HepG2 (cell line): Measurements from ENCODE around the gene TRMU.
A peak's percentile ranks its signal among the peaks of the same experiment; 100 is the strongest.

Experiments
- CBX2 ChIP-seq, 2 experiments: fragments of 200-600 bp in 1 of 2; sonication (generic); formaldehyde crosslinking in 1 of 2; IDR thresholded peaks; 2 replicates each; pipeline versions ENCODE4 v1.7.0 to v1.8.1; 2018 to 2022; ENCODE audit warnings: low read depth in 2 of 2, low read length in 1 of 2, mild to moderate bottlenecking in 1 of 2, missing genetic modification reagents in 1 of 2
- KLF15 ChIP-seq: sonication (generic); formaldehyde crosslinking; IDR thresholded peaks from 2 replicates; pipeline ENCODE4 v1.8.1; 2023; ENCODE audit warnings: borderline replicate concordance, mild to moderate bottlenecking, inconsistent platforms, missing genetic modification reagents, mixed read lengths
- KLF16 ChIP-seq, 2 experiments: sonication (generic) in 1 of 2; formaldehyde crosslinking in 1 of 2; IDR thresholded peaks; 2 replicates each; pipeline versions ENCODE4 v1.6.1 to v1.8.0; 2016 to 2023; ENCODE audit warnings: missing genetic modification reagents in 2 of 2, missing compliant biosample characterization in 1 of 2
- MEF2D ChIP-seq: sonication (generic); formaldehyde crosslinking; IDR thresholded peaks from 2 replicates; pipeline ENCODE4 v1.5.1; 2020; ENCODE audit warnings: mild to moderate bottlenecking, missing genetic modification reagents
- MYC ChIP-seq: sonication (generic); formaldehyde crosslinking; IDR thresholded peaks from 2 replicates; pipeline ENCODE4 v1.9.0; 2021; ENCODE audit warnings: missing genetic modification reagents, borderline replicate concordance
- POLR2AphosphoS5 ChIP-seq: IDR thresholded peaks from 2 replicates; pipeline ENCODE4 v1.6.1; 2012; ENCODE audit warnings: low read depth, low read length
- SRF ChIP-seq: IDR thresholded peaks from 2 replicates; pipeline ENCODE4 v1.6.1; 2011; ENCODE audit warnings: mild to moderate bottlenecking, low read depth, low read length, moderate library complexity
- TEAD3 ChIP-seq: optimal IDR thresholded peaks from 2 replicates; pipeline ENCODE3; 2016; ENCODE audit warnings: borderline replicate concordance
- ZNF10 ChIP-seq: sonication (generic); formaldehyde crosslinking; IDR thresholded peaks from 2 replicates; pipeline ENCODE4 v1.4.0; 2020; ENCODE audit warnings: mild to moderate bottlenecking, low read depth, missing genetic modification reagents, borderline replicate concordance
- TF ChIP-seq, protein P1 (sequence below): sonication (generic); formaldehyde crosslinking; IDR thresholded peaks from 2 replicates; pipeline ENCODE4 v1.5.0; 2020; ENCODE audit warnings: missing genetic modification reagents
- TF ChIP-seq, protein P2 (sequence below): sonication (generic); formaldehyde crosslinking; IDR thresholded peaks from 2 replicates; pipeline ENCODE4 v1.8.1; 2023; ENCODE audit warnings: mild to moderate bottlenecking, missing genetic modification reagents, borderline replicate concordance

DNA sequence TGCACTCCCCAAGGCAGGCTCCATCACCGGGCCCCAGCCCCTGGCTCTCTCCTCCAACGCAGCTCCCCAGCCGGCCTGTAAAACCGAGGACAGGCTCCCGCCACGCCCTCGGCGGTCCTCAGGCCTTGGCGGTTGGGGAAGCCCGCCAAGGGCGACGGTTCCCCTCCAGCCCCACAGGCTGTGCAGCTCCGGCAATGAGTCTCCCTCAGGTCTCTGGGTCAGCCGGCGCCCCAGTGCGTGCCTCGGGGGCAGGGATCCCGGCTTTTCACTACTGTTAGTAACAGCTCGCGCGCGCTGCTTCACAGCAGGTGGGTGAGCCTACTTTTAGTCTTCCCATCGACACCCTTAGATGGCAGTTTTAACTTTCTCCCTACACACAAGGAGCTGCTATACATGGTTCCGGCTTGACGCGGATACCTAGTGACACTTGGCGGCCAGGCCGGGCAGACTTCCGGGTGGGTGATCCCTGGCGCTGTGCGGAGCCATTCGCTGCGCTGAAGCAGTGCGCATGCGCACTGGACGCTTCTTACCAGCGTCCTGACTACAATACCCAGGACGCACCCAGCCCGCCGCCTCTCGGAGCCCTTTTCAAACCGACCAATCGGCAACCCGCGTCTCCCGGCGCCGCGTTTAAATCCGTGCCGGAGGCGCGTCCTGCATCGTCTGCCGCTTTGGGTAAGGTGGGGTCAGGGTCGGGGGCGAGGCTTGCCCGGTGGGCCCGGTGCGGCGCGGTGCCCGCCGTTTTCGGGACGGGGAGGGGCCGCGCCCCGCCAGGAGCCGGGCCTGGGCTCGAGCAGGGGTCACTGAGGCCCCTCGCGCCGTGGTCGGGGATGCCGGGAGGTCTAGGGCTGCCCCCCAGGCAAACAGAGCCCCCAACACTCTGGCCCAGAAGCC is 39.0 kb upstream of the TRMU start, which contains the start of gene GTSE1:
- no peak for TF ChIP-seq ZNF10 (CRISPR knock-in tag)
- peak; percentile 64; the same call in 1 of the 2 replicates for TF ChIP-seq MEF2D
- no peak for TF ChIP-seq SRF
- peak in 1 of 2 experiments; percentile 38; a peak in 1 of 4 replicates for TF ChIP-seq KLF16 (CRISPR knock-in tag; IDR thresholded peaks at IDR 0.05)
- TF ChIP-seq, protein P1, sequence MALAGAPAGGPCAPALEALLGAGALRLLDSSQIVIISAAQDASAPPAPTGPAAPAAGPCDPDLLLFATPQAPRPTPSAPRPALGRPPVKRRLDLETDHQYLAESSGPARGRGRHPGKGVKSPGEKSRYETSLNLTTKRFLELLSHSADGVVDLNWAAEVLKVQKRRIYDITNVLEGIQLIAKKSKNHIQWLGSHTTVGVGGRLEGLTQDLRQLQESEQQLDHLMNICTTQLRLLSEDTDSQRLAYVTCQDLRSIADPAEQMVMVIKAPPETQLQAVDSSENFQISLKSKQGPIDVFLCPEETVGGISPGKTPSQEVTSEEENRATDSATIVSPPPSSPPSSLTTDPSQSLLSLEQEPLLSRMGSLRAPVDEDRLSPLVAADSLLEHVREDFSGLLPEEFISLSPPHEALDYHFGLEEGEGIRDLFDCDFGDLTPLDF (CRISPR knock-in tag) = peak; percentile 99
- TF ChIP-seq CBX2 (IDR thresholded peaks at IDR 0.05; ENCODE audit: low read depth, low read length) = no peak
- TF ChIP-seq CBX2 (CRISPR knock-in tag; IDR thresholded peaks at IDR 0.05; ENCODE audit: low read depth) = 0 out of 2 replicates have a peak, but pooled peaks have one; percentile 28
- peak; percentile 36; the same call in 1 of the 2 replicates for TF ChIP-seq MYC (CRISPR knock-in tag)
- 0 out of 2 replicates have a peak, but pooled peaks have one; percentile 34 for TF ChIP-seq KLF15 (CRISPR knock-in tag)
- peak; percentile 63; the same call in 1 of the 2 replicates for TF ChIP-seq POLR2AphosphoS5
- TF ChIP-seq, protein P2, sequence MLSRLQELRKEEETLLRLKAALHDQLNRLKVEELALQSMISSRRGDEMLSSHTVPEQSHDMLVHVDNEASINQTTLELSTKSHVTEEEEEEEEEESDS = peak; percentile 96; the same call in 1 of the 2 replicates
- peak; percentile 54 for TF ChIP-seq TEAD3
